K562 (cell line): Measurements from ENCODE around the gene CCDC97. TPM values are rescaled to one million over a fixed set of nuclear protein-coding genes. Genes with fewer than 3 reads are reported as not detected.

ENCODE experiments used
- DPF2 ChIP-seq: fragments of 450-650 bp; IDR thresholded peaks from 2 replicates; pipeline ENCODE4 v1.6.1; 2016
- EZH2 ChIP-seq: IDR thresholded peaks from 2 replicates; pipeline ENCODE4 v1.6.1; 2012; ENCODE audit warnings: low read depth, mild to moderate bottlenecking, inconsistent platforms, low read length, borderline replicate concordance
- FOXJ2 ChIP-seq: fragments of 200-800 bp; sonication (Bioruptor generic); IDR thresholded peaks from 2 replicates; pipeline ENCODE4 v1.6.1; 2016; ENCODE audit warnings: missing genetic modification characterization, missing compliant biosample characterization
- HDAC1 ChIP-seq, 2 experiments: fragments of 450-650 bp; IDR thresholded peaks; 2 replicates each; pipeline ENCODE4 v1.6.1; 2016 to 2017; ENCODE audit warnings: inconsistent platforms in 1 of 2, mild to moderate bottlenecking in 1 of 2, moderate library complexity in 1 of 2
- HMG20B ChIP-seq: fragments of 250-450 bp; sonication (Bioruptor Pico); IDR thresholded peaks from 2 replicates; pipeline ENCODE4 v1.5.0; 2021; ENCODE audit warnings: mild to moderate bottlenecking
- KLF1 ChIP-seq: fragments of 450-650 bp; IDR thresholded peaks from 2 replicates; pipeline ENCODE4 v1.6.1; 2016; ENCODE audit warnings: missing genetic modification characterization, missing compliant biosample characterization
- MIER1 ChIP-seq: fragments of 450-650 bp; IDR thresholded peaks from 2 replicates; pipeline ENCODE4 v1.6.1; 2016; ENCODE audit warnings: antibody characterized with exemption, mild to moderate bottlenecking, low read depth
- MYNN ChIP-seq, 2 experiments: sonication (generic); formaldehyde crosslinking in 1 of 2; IDR thresholded peaks; 2 replicates each; pipeline versions ENCODE4 v1.5.0 to v1.6.1; 2016 to 2020; ENCODE audit warnings: antibody characterized with exemption in 1 of 2, missing genetic modification reagents in 1 of 2
- POLR2AphosphoS5 ChIP-seq: IDR thresholded peaks from 2 replicates; pipeline ENCODE4 v1.6.1; 2011; ENCODE audit warnings: mild to moderate bottlenecking, low read depth, low read length, moderate library complexity; ENCODE audit not compliant: control insufficient read depth, insufficient read depth
- RCOR1 ChIP-seq, 2 experiments: IDR thresholded peaks; 2 replicates each; pipeline ENCODE4 v1.6.1; 2012; ENCODE audit warnings: low read depth in 2 of 2, low read length in 2 of 2, borderline replicate concordance in 1 of 2, improper control_type of control experiment in 1 of 2
- RFX7 ChIP-seq: fragments of 250-450 bp; sonication (Bioruptor Pico); IDR thresholded peaks from 2 replicates; pipeline ENCODE4 v1.5.1; 2021; ENCODE audit warnings: mild to moderate bottlenecking
- TAF9B ChIP-seq: fragments of 450-650 bp; IDR thresholded peaks from 2 replicates; pipeline ENCODE4 v1.6.1; 2018; ENCODE audit warnings: mild to moderate bottlenecking; ENCODE audit not compliant: partially characterized antibody
- TEAD2 ChIP-seq: fragments of 450-650 bp; IDR thresholded peaks from 2 replicates; pipeline ENCODE4 v1.6.1; 2016; ENCODE audit warnings: missing genetic modification characterization, control low read depth, missing compliant biosample characterization
- polyA plus RNA-seq, 8 experiments: library from polyadenylated mRNA; depleted of rRNA in 4 of 8; stranded (reverse) in 5 of 8; unstranded in 3 of 8; fragments of >200 nt; fragmentation: Nextera tagmentation in 2 of 8; fragmentation: Illumina TruSeq in 1 of 8; extraction: Ambion mirVana in 2 of 8; extraction: Trizol in 1 of 8; gene quantifications; 2 replicates each; pipeline versions ENCODE4 v1.2.1 to v1.2.3, GENCODE V29; 2011 to 2014; ENCODE audit warnings: inconsistent platforms in 1 of 8, missing spikeins in 1 of 8
- total RNA-seq, 7 experiments: library from RNA; depleted of rRNA in 6 of 7; stranded (reverse); fragments of >200 nt in 6 of 7; fragmentation: Illumina TruSeq in 2 of 7; extraction: Trizol in 2 of 7; gene quantifications; 2 replicates each; pipeline versions ENCODE4 v1.2.1 to v1.2.3, GENCODE V29; 2011 to 2021; ENCODE audit warnings: low replicate concordance in 1 of 7
- TF ChIP-seq, protein P1 (sequence below): sonication (generic); formaldehyde crosslinking; IDR thresholded peaks from 2 replicates; pipeline ENCODE4 v1.8.0; 2022; ENCODE audit warnings: mild to moderate bottlenecking, missing genetic modification reagents, borderline replicate concordance
- TF ChIP-seq, protein P2 (sequence below), 2 experiments: fragments of 450-650 bp in 1 of 2; sonication (generic) in 1 of 2; formaldehyde crosslinking in 1 of 2; IDR thresholded peaks in 1 of 2; conservative IDR thresholded peaks in 1 of 2; 2 replicates each; pipeline versions ENCODE4 v1.6.1 to v1.8.1; 2016 to 2023; ENCODE audit warnings: mild to moderate bottlenecking in 2 of 2, moderate library complexity in 2 of 2, inconsistent platforms in 1 of 2, missing genetic modification reagents in 1 of 2
- TF ChIP-seq, protein P3 (sequence below): fragments of 200-800 bp; sonication (Bioruptor generic); IDR thresholded peaks from 2 replicates; pipeline ENCODE4 v1.6.1; 2017; ENCODE audit warnings: missing genetic modification characterization, missing compliant biosample characterization
- TF ChIP-seq, protein P4 (sequence below): fragments of 450-650 bp; formaldehyde crosslinking; conservative IDR thresholded peaks from 2 replicates; pipeline ENCODE4 v1.4.0; 2022; ENCODE audit warnings: mild to moderate bottlenecking, missing genetic modification characterization
- TF ChIP-seq, protein P5 (sequence below): fragments of 250-450 bp; sonication (Bioruptor Pico); IDR thresholded peaks from 2 replicates; pipeline ENCODE4 v1.5.0; 2021; ENCODE audit warnings: mild to moderate bottlenecking, borderline replicate concordance

Gene CCDC97
- total and polyA plus RNA-seq, 9 of the 15 experiments (the other 6 are each of a cell fraction or from before 2014, with no cell fraction given) = 0.60 to 16.5 (median 7.0) TPM

DNA sequence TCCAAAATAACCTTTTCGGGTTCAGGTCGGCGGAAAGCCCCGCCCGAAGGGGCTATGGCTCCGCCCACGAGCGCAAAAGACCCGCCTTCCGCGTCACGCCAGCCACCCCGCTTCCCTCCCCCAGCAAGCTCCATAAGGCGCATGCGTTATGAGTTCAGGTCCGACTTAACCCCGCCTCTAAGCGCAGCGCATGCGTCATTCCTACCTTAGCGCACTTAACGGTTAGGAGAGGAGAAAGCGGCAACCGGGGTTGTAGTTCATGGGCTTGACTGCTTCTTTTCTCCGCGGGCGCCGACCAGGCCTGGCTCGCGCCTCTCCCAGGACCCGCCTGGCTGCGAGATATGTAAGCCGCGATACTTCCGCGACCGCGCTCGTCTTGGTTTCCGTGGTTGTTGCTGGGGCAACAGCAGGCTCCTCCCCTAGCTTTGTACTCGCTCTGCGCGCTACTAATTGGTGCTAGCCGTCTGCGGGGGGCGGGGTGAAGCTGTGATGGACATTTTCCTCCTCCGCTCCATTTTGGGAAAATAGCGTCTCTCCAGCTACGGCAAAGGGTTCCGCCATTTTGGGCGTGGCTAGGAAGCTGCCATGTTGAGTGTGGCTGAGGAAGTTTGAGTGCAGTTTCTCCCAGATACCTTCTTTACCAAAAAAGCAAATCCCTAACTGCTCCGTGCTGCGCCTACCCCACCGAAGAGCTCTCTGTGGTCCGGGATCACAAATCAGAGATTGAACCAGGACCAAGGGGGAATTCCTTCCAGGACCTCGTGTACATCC lies 54.0 kb downstream of the CCDC97 start, which contains the start of gene B9D2 (continued):
- TF ChIP-seq, protein P1, sequence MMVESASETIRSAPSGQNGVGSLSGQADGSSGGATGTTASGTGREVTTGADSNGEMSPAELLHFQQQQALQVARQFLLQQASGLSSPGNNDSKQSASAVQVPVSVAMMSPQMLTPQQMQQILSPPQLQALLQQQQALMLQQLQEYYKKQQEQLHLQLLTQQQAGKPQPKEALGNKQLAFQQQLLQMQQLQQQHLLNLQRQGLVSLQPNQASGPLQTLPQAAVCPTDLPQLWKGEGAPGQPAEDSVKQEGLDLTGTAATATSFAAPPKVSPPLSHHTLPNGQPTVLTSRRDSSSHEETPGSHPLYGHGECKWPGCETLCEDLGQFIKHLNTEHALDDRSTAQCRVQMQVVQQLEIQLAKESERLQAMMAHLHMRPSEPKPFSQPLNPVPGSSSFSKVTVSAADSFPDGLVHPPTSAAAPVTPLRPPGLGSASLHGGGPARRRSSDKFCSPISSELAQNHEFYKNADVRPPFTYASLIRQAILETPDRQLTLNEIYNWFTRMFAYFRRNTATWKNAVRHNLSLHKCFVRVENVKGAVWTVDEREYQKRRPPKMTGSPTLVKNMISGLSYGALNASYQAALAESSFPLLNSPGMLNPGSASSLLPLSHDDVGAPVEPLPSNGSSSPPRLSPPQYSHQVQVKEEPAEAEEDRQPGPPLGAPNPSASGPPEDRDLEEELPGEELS (CRISPR knock-in tag) = no peak
- TF ChIP-seq FOXJ2 (tag) (peak; percentile 88), POLR2AphosphoS5 (peak; percentile 46; the same call in 1 of the 2 replicates), MYNN (IDR thresholded peaks at IDR 0.05) (peak; percentile 91), MYNN (CRISPR knock-in tag; IDR thresholded peaks at IDR 0.05) (no peak), TEAD2 (tag) (no peak), HMG20B (CRISPR knock-in tag) (no peak), RFX7 (CRISPR knock-in tag) (no peak), MIER1 (no peak), KLF1 (tag) (no peak), RCOR1 (IDR thresholded peaks at IDR 0.05; ENCODE audit: borderline replicate concordance in 1 of 2, low read depth in 2 of 2, low read length in 2 of 2) (no peak), EZH2 (no peak), HDAC1 (IDR thresholded peaks at IDR 0.05) (no peak), DPF2 (no peak), TAF9B (no peak)
- TF ChIP-seq, protein P2, sequence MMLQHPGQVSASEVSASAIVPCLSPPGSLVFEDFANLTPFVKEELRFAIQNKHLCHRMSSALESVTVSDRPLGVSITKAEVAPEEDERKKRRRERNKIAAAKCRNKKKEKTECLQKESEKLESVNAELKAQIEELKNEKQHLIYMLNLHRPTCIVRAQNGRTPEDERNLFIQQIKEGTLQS (IDR thresholded peaks at IDR 0.05) = 0 out of 2 replicates have a peak, but pooled peaks have one; percentile 12
- TF ChIP-seq, protein P2 (CRISPR knock-in tag; conservative IDR thresholded peaks at IDR 0.05) = 0 out of 2 replicates have a peak, but pooled peaks have one; percentile 72
- TF ChIP-seq, protein P3, sequence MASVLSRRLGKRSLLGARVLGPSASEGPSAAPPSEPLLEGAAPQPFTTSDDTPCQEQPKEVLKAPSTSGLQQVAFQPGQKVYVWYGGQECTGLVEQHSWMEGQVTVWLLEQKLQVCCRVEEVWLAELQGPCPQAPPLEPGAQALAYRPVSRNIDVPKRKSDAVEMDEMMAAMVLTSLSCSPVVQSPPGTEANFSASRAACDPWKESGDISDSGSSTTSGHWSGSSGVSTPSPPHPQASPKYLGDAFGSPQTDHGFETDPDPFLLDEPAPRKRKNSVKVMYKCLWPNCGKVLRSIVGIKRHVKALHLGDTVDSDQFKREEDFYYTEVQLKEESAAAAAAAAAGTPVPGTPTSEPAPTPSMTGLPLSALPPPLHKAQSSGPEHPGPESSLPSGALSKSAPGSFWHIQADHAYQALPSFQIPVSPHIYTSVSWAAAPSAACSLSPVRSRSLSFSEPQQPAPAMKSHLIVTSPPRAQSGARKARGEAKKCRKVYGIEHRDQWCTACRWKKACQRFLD (CRISPR knock-in tag) = 0 out of 2 replicates have a peak, but pooled peaks have one; percentile 53
- TF ChIP-seq, protein P4, sequence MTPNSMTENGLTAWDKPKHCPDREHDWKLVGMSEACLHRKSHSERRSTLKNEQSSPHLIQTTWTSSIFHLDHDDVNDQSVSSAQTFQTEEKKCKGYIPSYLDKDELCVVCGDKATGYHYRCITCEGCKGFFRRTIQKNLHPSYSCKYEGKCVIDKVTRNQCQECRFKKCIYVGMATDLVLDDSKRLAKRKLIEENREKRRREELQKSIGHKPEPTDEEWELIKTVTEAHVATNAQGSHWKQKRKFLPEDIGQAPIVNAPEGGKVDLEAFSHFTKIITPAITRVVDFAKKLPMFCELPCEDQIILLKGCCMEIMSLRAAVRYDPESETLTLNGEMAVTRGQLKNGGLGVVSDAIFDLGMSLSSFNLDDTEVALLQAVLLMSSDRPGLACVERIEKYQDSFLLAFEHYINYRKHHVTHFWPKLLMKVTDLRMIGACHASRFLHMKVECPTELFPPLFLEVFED (CRISPR knock-in tag) = peak; percentile 65; the same call in 1 of the 2 replicates
- TF ChIP-seq, protein P5, sequence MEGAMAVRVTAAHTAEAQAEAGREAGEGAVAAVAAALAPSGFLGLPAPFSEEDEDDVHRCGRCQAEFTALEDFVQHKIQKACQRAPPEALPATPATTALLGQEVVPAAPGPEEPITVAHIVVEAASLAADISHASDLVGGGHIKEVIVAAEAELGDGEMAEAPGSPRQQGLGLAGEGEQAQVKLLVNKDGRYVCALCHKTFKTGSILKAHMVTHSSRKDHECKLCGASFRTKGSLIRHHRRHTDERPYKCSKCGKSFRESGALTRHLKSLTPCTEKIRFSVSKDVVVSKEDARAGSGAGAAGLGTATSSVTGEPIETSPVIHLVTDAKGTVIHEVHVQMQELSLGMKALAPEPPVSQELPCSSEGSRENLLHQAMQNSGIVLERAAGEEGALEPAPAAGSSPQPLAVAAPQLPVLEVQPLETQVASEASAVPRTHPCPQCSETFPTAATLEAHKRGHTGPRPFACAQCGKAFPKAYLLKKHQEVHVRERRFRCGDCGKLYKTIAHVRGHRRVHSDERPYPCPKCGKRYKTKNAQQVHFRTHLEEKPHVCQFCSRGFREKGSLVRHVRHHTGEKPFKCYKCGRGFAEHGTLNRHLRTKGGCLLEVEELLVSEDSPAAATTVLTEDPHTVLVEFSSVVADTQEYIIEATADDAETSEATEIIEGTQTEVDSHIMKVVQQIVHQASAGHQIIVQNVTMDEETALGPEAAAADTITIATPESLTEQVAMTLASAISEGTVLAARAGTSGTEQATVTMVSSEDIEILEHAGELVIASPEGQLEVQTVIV (CRISPR knock-in tag) = no peak
